Measurements from ENCODE around the gene MED15.
"Not testable (repeated sequence)": the region's sequence is repeated elsewhere in the genome, so short reads cannot be mapped to it uniquely, and the experiment has no call there.

Gene MED15

DNA sequence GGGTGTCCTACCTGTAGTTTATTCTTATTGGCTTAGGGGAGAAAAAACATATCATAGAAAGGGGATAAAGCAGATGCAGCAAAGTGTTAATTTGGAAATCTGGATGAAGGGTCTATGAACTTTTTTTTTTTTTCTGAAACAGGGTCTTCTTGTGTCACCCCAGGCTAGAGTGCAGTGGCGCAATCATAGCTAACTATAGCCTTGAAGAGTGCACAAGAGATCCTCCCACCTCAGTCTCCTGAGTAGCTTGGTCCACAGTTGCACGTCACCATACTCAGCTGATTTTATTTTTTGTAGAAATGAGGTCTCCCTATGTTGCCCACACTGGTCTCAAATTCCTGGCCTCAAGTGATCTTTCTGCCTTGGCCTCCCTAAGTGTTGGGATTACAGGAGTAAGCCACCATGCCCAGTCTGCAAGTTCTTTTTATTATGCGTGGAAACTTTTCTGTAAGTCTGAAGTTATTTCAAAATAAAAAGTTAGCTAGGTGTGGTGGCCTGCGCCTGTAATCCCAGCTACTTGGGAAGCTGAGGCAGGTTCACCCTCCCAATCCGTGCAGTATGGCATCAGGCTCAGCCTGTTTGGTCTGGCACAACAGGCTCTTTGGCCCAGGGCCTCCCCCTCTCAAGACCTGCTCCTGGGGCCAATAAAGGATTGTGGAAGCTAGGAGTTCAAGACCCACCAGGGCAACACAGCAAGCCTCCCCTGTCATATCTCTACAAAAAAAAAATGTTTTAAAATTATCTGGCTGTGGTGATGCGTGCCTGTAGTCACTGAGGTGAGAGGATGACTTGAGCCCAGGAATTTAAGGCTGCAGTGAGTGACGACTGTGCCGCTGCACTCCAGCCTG is 111.9 kb downstream of the MED15 start:
- Histone ChIP-seq H3F3A (ENCODE audit: low read depth) (no peaks in the 10 kb centered on the region), H4K20me1 (ENCODE audit: insufficient read depth, low read length, poor library complexity, severe bottlenecking) (no peaks in the 10 kb centered on the region), H3K9me3 (ENCODE audit: insufficient read depth, low read depth, low read length) (no peaks in the 10 kb centered on the region), H3K79me2 (ENCODE audit: insufficient read depth, low read length) (no peaks in the 10 kb centered on the region), H3K4me2 (ENCODE audit: low read depth, low read length, poor library complexity, severe bottlenecking) (no peak overlapping the region), H3K9ac (ENCODE audit: low read depth, low read length, poor library complexity, severe bottlenecking) (no peak overlapping the region), H3K4me1 (ENCODE audit: insufficient read depth, low read length, poor library complexity, severe bottlenecking) (no peaks in the 10 kb centered on the region), H3K4me3 (ENCODE audit: low read length, poor library complexity, severe bottlenecking) (no peak overlapping the region), H3K9me2 (replicated peaks; ENCODE audit: low read depth, low read length) (no peaks in the 10 kb centered on the region), H2AFZ (ENCODE audit: low read length) (no peak overlapping the region), H3K27me3 (ENCODE audit: insufficient read depth, low read length, poor library complexity, severe bottlenecking) (no peaks in the 10 kb centered on the region), H3K36me3 (ENCODE audit: insufficient read depth, low read length) (no peaks in the 10 kb centered on the region)
- TF ChIP-seq, protein P1, sequence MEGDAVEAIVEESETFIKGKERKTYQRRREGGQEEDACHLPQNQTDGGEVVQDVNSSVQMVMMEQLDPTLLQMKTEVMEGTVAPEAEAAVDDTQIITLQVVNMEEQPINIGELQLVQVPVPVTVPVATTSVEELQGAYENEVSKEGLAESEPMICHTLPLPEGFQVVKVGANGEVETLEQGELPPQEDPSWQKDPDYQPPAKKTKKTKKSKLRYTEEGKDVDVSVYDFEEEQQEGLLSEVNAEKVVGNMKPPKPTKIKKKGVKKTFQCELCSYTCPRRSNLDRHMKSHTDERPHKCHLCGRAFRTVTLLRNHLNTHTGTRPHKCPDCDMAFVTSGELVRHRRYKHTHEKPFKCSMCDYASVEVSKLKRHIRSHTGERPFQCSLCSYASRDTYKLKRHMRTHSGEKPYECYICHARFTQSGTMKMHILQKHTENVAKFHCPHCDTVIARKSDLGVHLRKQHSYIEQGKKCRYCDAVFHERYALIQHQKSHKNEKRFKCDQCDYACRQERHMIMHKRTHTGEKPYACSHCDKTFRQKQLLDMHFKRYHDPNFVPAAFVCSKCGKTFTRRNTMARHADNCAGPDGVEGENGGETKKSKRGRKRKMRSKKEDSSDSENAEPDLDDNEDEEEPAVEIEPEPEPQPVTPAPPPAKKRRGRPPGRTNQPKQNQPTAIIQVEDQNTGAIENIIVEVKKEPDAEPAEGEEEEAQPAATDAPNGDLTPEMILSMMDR (conservative IDR thresholded peaks at IDR 0.05; ENCODE audit: low read length) = no peak
- TF ChIP-seq EZH2phosphoT487 (IDR thresholded peaks at IDR 0.05; ENCODE audit: borderline replicate concordance) = no peak

DNA sequence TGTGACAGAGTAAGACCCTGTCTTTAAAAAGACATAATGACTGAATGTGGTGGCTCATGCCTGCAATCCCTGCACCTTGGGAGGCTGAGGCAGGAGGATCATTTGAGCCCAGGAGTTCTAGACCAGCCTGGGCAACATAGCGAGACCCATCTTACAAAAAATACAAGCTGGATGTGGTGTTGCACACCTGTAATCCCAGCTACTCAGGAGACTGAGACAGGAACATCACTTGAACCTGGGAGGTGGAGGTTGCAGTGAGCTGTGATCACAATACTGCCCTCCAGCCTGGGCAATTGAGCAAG is 112.4 kb downstream of the MED15 start:
- H3K4me3 ChIP-seq (ENCODE audit: low read length, poor library complexity, severe bottlenecking); H3K9me3 ChIP-seq (ENCODE audit: insufficient read depth, low read depth, low read length); H3K27me3 ChIP-seq (ENCODE audit: insufficient read depth, low read length, poor library complexity, severe bottlenecking); H4K20me1 ChIP-seq (ENCODE audit: insufficient read depth, low read length, poor library complexity, severe bottlenecking); H3K79me2 ChIP-seq (ENCODE audit: insufficient read depth, low read length); H3K9me2 ChIP-seq (replicated peaks; ENCODE audit: low read depth, low read length); H3K36me3 ChIP-seq (ENCODE audit: insufficient read depth, low read length); H2AFZ ChIP-seq (ENCODE audit: low read length); H3F3A ChIP-seq (ENCODE audit: low read depth); H3K4me1 ChIP-seq (ENCODE audit: insufficient read depth, low read length, poor library complexity, severe bottlenecking); H3K4me2 ChIP-seq (ENCODE audit: low read depth, low read length, poor library complexity, severe bottlenecking); H3K9ac ChIP-seq (ENCODE audit: low read depth, low read length, poor library complexity, severe bottlenecking): not testable (repeated sequence)

DNA sequence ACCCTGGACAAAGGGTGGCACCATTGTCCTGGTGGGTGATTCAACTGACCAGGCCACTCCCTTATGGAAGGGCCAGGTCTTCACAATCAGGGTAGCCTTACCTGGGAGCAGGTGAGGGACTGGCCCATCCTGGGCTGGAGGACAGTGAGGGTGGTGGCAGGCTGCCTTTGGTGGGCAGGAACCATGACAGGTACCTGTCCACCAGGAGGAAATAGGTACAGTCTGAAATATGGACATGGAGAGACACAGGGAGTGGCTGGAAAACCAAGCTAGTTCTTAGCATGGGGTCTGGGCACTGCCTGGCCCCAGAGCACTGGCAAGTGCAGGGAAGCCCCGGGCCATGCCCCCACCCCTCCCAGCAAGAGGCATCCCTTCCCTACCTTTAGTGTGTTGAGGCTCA is 113.8 kb downstream of the MED15 start:
- H3K79me2 ChIP-seq (ENCODE audit: insufficient read depth, low read length) = no peaks in the 10 kb centered on the region
- TF ChIP-seq, protein P1 (conservative IDR thresholded peaks at IDR 0.05; ENCODE audit: low read length) = no peak
- no peak for TF ChIP-seq EZH2phosphoT487 (IDR thresholded peaks at IDR 0.05; ENCODE audit: borderline replicate concordance)
- no peaks in the 10 kb centered on the region for H3F3A ChIP-seq (ENCODE audit: low read depth)
- no peaks in the 10 kb centered on the region for H3K9me3 ChIP-seq (ENCODE audit: insufficient read depth, low read depth, low read length)
- H3K9me2 ChIP-seq (replicated peaks; ENCODE audit: low read depth, low read length) = no peaks in the 10 kb centered on the region
- no peaks in the 10 kb centered on the region for H3K4me1 ChIP-seq (ENCODE audit: insufficient read depth, low read length, poor library complexity, severe bottlenecking)
- no peaks in the 10 kb centered on the region for H3K36me3 ChIP-seq (ENCODE audit: insufficient read depth, low read length)
- no peaks in the 10 kb centered on the region for H3K27me3 ChIP-seq (ENCODE audit: insufficient read depth, low read length, poor library complexity, severe bottlenecking)
- H3K4me3 ChIP-seq (ENCODE audit: low read length, poor library complexity, severe bottlenecking) = no peak overlapping the region
- H4K20me1 ChIP-seq (ENCODE audit: insufficient read depth, low read length, poor library complexity, severe bottlenecking) = no peaks in the 10 kb centered on the region
- H3K4me2 ChIP-seq (ENCODE audit: low read depth, low read length, poor library complexity, severe bottlenecking) = no peak overlapping the region
- H2AFZ ChIP-seq (ENCODE audit: low read length) = no peak overlapping the region
- H3K9ac ChIP-seq (ENCODE audit: low read depth, low read length, poor library complexity, severe bottlenecking) = no peak overlapping the region
